ENCODE measurements around the gene HDHD3. TPM values are rescaled to one million over a fixed set of nuclear protein-coding genes. Genes with fewer than 3 reads are reported as not detected.

The HDHD3 gene
- total RNA-seq, 1 donor from 2014 or later = 8.8 TPM

DNA sequence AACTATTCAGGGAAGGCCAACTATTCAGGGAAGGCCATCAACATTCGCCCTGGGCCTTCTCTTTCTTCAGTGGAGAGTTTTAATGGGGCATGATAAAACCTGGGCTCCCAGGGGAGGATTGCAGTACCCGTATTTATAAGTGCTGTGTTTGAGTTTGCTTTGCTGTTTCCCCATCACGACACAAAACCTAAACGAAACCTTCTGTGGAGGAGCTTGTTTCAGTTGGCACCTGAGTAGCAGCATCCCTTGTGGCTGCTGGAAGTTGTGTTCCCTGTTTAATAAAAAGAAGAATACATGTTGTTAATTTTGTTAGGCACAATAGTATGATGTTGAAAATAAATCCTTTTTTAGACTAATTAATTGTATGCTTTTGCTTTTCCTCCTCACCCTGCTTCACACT lies 45.0 kb downstream of the HDHD3 start:
- H3K4me2 ChIP-seq (ENCODE audit: low read length) = no peak overlapping the region
- no peaks in the 10 kb centered on the region for H3K36me3 Mint-ChIP-seq (ENCODE audit: low read depth, unreplicated experiment)
- no peaks in the 10 kb centered on the region for H3K27me3 Mint-ChIP-seq (ENCODE audit: low read depth, unreplicated experiment)
- H3K27ac ChIP-seq (ENCODE audit: low read depth, low read length) = no peak overlapping the region
- no peaks in the 10 kb centered on the region for H4K20me1 ChIP-seq (ENCODE audit: insufficient read depth, low read length)
- no peaks in the 10 kb centered on the region for H3K36me3 ChIP-seq (ENCODE audit: insufficient read depth, low read length)
- no peak overlapping the region for H3K4me3 Mint-ChIP-seq (ENCODE audit: unreplicated experiment)
- H3K9ac ChIP-seq (ENCODE audit: low read length) = no peak overlapping the region
- H3K9me3 Mint-ChIP-seq (ENCODE audit: unreplicated experiment) = no peaks in the 10 kb centered on the region
- H3K9me3 ChIP-seq (ENCODE audit: insufficient read depth, low read depth, low read length) = no peaks in the 10 kb centered on the region
- H3K27me3 ChIP-seq (ENCODE audit: insufficient read depth, low read length) = no peaks in the 10 kb centered on the region
- no peaks in the 10 kb centered on the region for H3K79me2 ChIP-seq (ENCODE audit: insufficient read depth, low read length)
- no peak for DNase-seq (ENCODE audit: low read depth)
- no peak for FAIRE-seq
- no peak for TF ChIP-seq EZH2 (IDR thresholded peaks at IDR 0.05; ENCODE audit: insufficient read depth, low read length)
- TF ChIP-seq, protein P1, sequence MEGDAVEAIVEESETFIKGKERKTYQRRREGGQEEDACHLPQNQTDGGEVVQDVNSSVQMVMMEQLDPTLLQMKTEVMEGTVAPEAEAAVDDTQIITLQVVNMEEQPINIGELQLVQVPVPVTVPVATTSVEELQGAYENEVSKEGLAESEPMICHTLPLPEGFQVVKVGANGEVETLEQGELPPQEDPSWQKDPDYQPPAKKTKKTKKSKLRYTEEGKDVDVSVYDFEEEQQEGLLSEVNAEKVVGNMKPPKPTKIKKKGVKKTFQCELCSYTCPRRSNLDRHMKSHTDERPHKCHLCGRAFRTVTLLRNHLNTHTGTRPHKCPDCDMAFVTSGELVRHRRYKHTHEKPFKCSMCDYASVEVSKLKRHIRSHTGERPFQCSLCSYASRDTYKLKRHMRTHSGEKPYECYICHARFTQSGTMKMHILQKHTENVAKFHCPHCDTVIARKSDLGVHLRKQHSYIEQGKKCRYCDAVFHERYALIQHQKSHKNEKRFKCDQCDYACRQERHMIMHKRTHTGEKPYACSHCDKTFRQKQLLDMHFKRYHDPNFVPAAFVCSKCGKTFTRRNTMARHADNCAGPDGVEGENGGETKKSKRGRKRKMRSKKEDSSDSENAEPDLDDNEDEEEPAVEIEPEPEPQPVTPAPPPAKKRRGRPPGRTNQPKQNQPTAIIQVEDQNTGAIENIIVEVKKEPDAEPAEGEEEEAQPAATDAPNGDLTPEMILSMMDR (IDR thresholded peaks at IDR 0.05; ENCODE audit: insufficient read depth, low read depth, low read length) = no peak
- no peak overlapping the region for H2AFZ ChIP-seq (ENCODE audit: low read depth, low read length)
- H3K4me1 ChIP-seq (ENCODE audit: insufficient read depth, low read length) = no peaks in the 10 kb centered on the region
- no peak overlapping the region for H3K27ac Mint-ChIP-seq (ENCODE audit: unreplicated experiment)
- no peaks in the 10 kb centered on the region for H3K4me1 Mint-ChIP-seq (ENCODE audit: low read depth, unreplicated experiment)
- H3K4me3 ChIP-seq (ENCODE audit: insufficient read depth, low read depth, low read length) = no peak overlapping the region

DNA sequence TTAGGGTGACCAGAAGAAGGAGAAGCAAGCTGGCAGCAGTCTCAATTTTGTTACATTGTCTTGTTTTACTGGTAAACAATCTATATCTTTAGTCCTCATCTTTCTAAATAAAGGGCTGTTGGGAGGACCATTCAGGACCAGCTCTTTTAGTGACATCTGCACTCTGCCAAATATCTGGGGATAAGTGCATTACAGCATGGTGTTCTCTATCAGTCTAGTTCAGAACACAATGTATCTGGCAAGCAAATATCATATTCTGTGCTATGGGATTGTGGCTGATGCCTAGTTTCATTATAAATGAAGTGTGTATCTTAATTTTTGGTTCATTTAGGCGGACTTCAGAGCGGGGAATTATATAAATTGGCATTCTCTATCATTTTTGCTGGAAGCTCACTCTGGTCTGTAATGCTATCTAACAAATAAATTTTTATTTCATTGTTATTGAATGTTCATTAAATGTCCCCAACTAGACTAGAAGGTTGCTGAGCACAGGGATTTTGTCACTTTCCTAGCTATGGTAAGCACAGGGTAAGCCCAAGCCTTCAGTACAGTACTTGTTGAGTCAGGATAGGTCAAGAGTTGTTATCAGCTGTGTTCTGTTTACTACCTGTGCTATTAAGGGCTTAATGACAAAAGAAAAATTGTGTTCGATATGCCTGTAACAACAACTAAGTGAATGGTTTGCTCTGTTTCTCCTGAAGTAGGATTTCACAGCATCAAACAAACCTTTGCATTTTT lies 48.6 kb downstream of the HDHD3 start:
- Histone ChIP-seq H3K9ac (ENCODE audit: low read length) (no peak overlapping the region), H3K4me2 (ENCODE audit: low read length) (no peak overlapping the region), H3K27ac (ENCODE audit: low read depth, low read length) (no peak overlapping the region), H3K4me1 (ENCODE audit: insufficient read depth, low read length) (no peaks in the 10 kb centered on the region), H3K27me3 (ENCODE audit: insufficient read depth, low read length) (no peaks in the 10 kb centered on the region), H4K20me1 (ENCODE audit: insufficient read depth, low read length) (no peaks in the 10 kb centered on the region), H2AFZ (ENCODE audit: low read depth, low read length) (no peak overlapping the region), H3K79me2 (ENCODE audit: insufficient read depth, low read length) (no peaks in the 10 kb centered on the region), H3K9me3 (ENCODE audit: insufficient read depth, low read depth, low read length) (no peaks in the 10 kb centered on the region), H3K36me3 (ENCODE audit: insufficient read depth, low read length) (no peaks in the 10 kb centered on the region), H3K4me3 (ENCODE audit: insufficient read depth, low read depth, low read length) (no peak overlapping the region)
- Mint-ChIP-seq H3K27me3 (ENCODE audit: low read depth, unreplicated experiment) (peaks cover 2% of the 10 kb centered on the region), H3K9me3 (ENCODE audit: unreplicated experiment) (no peaks in the 10 kb centered on the region), H3K27ac (ENCODE audit: unreplicated experiment) (no peak overlapping the region), H3K4me1 (ENCODE audit: low read depth, unreplicated experiment) (no peaks in the 10 kb centered on the region), H3K36me3 (ENCODE audit: low read depth, unreplicated experiment) (no peaks in the 10 kb centered on the region), H3K4me3 (ENCODE audit: unreplicated experiment) (no peak overlapping the region)
- DNase-seq (ENCODE audit: low read depth) = no peak
- TF ChIP-seq, protein P1 (IDR thresholded peaks at IDR 0.05; ENCODE audit: insufficient read depth, low read depth, low read length) = no peak
- no peak for TF ChIP-seq EZH2 (IDR thresholded peaks at IDR 0.05; ENCODE audit: insufficient read depth, low read length)
- FAIRE-seq = no peak

DNA sequence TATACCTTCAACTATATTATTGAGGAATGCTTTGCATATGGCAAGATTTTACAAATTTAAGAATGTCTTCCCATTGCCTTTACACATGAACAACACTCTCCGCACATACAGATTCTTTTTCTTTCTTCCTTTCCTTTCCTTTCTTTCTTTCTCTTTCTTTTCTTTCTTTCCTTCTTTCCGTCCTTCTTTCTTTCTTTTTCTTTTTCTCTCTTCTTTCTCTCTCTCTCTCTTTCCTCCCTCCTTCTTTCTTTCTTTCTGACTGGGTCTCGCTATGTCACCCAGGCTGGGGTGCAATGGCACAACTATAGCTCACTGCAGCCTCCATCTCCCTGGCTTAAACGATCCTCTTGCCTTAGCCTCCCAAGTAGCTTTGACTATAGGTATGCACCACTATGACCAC lies 50.6 kb downstream of the HDHD3 start:
- H2AFZ ChIP-seq (ENCODE audit: low read depth, low read length) = no peak overlapping the region
- no peak overlapping the region for H3K4me2 ChIP-seq (ENCODE audit: low read length)
- Mint-ChIP-seq H3K27ac (ENCODE audit: unreplicated experiment) (no peak overlapping the region), H3K36me3 (ENCODE audit: low read depth, unreplicated experiment) (peaks cover 3% of the 10 kb centered on the region), H3K9me3 (ENCODE audit: unreplicated experiment) (no peaks in the 10 kb centered on the region), H3K4me1 (ENCODE audit: low read depth, unreplicated experiment) (no peaks in the 10 kb centered on the region), H3K4me3 (ENCODE audit: unreplicated experiment) (no peak overlapping the region), H3K27me3 (ENCODE audit: low read depth, unreplicated experiment) (peaks cover 4% of the 10 kb centered on the region)
- no peaks in the 10 kb centered on the region for H3K4me1 ChIP-seq (ENCODE audit: insufficient read depth, low read length)
- DNase-seq (ENCODE audit: low read depth) (no peak), FAIRE-seq (no peak)
- no peak for TF ChIP-seq EZH2 (IDR thresholded peaks at IDR 0.05; ENCODE audit: insufficient read depth, low read length)
- TF ChIP-seq, protein P1 (IDR thresholded peaks at IDR 0.05; ENCODE audit: insufficient read depth, low read depth, low read length) = no peak
- no peak overlapping the region for H3K27ac ChIP-seq (ENCODE audit: low read depth, low read length)
- no peaks in the 10 kb centered on the region for H3K79me2 ChIP-seq (ENCODE audit: insufficient read depth, low read length)
- no peaks in the 10 kb centered on the region for H3K36me3 ChIP-seq (ENCODE audit: insufficient read depth, low read length)
- no peaks in the 10 kb centered on the region for H3K27me3 ChIP-seq (ENCODE audit: insufficient read depth, low read length)
- H3K9ac ChIP-seq (ENCODE audit: low read length) = no peak overlapping the region
- no peaks in the 10 kb centered on the region for H3K9me3 ChIP-seq (ENCODE audit: insufficient read depth, low read depth, low read length)
- no peak overlapping the region for H3K4me3 ChIP-seq (ENCODE audit: insufficient read depth, low read depth, low read length)
- H4K20me1 ChIP-seq (ENCODE audit: insufficient read depth, low read length) = no peaks in the 10 kb centered on the region
